ENCODE measurements around the gene MLLT11.

DNA sequence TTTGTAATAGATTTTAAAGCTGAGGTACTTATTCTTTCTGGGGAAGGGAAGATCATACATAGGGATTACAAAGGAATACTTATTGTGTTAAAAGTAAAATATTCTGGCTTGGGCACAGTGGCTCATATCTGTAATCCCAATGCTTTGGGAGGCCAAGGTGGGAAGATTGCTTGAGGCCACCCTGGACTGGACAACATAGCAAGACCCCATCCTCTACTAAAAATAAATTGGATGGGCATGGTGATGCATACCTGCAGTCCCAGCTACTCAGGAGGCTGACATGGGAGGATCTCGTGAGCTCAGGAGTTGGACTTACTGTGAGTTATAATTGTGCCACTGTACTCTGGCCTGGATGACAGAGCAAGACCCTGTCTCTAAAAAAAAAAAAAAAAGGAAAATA, 37.9 kb downstream of the MLLT11 start:
- TF ChIP-seq POLR2A (IDR thresholded peaks at IDR 0.05; ENCODE audit: low read depth, low read length) (no peak), POLR2AphosphoS5 (IDR thresholded peaks at IDR 0.05; ENCODE audit: low read depth, low read length) (no peak)

Data from GM12892 (cell line).